Measurements from ENCODE around the gene FRMPD4.

FRMPD4 gene

DNA sequence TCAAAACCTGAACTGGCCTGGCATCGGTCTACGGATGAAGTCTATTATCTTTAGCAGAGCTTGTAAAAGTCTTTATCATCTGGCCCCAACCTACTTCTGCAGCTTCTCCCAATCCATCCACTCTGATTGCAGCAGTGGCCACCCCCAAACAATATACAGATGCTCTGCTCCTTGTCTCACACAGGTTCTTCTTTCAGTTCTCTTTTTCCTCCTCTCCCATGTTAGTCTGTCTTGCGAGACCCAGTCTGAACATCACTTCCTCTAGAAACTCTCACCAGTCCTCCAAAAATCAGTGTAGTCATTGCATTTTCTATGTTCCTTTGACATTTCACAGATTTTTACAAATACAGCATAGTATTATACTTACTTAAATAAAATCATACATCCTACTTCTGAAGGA lies 163.0 kb downstream of the FRMPD4 start:
- H3K4me3 ChIP-seq (ENCODE audit: low read length), result no peak overlapping the region
- no peak for TF ChIP-seq ZNF274 (IDR thresholded peaks at IDR 0.05; ENCODE audit: low read depth, low read length)

DNA sequence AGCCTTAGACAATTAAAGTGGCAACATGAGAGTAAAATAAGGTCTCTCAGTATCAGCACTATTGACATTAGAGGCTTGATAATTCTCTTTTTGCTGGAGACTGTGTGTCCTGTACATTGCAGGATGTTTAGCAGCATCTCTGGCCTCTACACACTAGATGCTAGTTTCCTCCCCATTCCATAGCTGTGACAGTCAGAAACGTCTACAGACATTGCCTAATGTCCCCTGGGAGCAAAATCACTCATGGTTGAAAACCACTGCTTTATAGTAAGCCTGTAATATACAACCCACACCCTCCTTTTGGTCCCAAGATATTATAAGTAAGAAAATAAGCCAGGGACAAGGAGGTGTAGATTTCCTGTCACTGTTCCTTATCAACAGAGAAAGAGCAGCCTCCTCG lies 166.0 kb downstream of the FRMPD4 start:
- no peak overlapping the region for H3K4me3 ChIP-seq (ENCODE audit: low read length)
- no peak for TF ChIP-seq ZNF274 (IDR thresholded peaks at IDR 0.05; ENCODE audit: low read depth, low read length)

DNA sequence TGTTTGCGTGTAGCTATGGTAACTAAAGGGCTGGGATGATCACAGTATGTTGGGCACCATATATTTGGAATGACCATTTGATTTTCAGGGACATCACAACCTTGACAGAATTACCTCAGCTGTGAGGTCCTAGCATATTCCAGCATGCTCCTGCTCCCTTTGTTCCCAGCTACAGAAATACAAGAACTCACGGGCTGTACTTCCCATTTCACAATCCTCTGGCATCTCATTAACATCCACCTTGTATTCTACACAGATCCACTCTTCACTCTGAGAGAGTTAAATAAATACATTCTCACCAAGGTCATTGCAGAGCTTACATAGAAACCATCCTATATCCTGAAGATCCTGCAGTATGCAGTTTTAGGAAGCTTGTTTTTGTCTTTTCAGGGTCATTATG lies 169.7 kb downstream of the FRMPD4 start:
- no peak for TF ChIP-seq ZNF274 (IDR thresholded peaks at IDR 0.05; ENCODE audit: low read depth, low read length)
- H3K4me3 ChIP-seq (ENCODE audit: low read length), result no peak overlapping the region

DNA sequence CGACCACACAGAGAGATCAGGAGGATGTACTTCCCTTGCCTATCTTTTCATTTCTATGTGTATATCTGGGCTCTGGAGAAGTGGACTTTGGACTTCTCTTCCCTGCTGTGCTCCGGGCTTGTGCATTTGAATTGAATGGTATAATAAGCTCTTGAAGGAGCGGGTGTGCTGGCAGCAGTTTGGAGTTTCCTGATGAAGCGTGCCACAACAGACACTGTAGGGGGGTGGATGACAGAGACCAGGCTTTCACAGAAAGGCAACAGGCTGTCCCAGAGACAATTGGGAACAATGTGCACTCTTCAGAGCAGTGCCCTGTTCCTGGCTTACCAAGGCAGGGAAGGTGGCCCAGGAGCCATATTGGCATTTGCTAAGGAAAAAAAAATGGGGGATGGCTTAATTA lies 170.1 kb downstream of the FRMPD4 start:
- TF ChIP-seq ZNF274 (IDR thresholded peaks at IDR 0.05; ENCODE audit: low read depth, low read length), result no peak
- no peak overlapping the region for H3K4me3 ChIP-seq (ENCODE audit: low read length)

DNA sequence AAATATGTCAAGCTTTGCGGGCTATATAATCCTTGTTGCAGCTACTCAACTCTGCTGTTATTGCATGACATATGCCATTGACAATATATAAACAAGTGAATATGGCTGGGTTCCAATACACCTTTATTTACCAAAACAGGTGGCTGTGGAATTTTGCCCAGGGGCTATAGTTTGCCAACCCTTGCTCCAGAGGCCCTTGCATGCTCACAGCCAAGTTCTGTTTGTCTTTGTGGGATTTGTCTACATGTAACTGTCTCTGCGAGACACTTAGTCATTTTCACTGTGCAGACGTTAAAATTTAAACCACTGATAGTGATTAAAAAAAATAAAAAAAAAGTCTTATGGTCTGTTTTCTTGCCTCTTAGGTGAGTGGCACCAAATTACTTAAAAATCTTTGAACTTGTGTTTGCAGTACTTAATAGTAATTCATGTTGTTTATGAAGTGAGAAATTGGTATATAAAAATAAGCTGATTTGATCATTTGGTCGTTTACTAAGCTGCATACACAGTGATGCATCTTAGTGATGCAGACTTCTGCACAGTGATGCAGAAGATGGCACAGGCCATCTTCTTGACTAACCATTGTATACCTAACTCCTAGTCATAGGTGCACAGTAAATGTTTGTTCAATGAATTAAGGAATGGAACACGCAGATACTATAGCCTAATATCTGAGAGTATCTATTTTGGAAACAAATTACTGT lies 170.9 kb downstream of the FRMPD4 start:
- no peak for TF ChIP-seq ZNF274 (IDR thresholded peaks at IDR 0.05; ENCODE audit: low read depth, low read length)
- H3K4me3 ChIP-seq (ENCODE audit: low read length), result no peak overlapping the region

DNA sequence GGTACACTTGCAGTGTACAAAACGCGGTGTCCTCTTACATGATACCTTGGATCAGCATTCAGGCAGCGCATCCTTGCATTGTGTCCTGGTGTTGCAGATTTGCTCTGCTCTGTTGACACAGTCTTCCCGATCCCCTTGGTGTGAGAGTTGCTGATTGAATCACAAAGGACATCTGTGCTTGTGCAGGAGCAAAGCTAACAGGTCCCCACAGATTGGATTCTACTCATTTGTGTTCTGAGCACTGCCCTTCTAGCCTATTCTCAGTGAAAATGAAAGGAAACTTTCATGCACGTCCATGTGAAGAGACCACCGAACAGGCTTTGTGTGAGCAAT lies 171.4 kb downstream of the FRMPD4 start:
- no peak for TF ChIP-seq ZNF274 (IDR thresholded peaks at IDR 0.05; ENCODE audit: low read depth, low read length)
- no peak overlapping the region for H3K4me3 ChIP-seq (ENCODE audit: low read length)

DNA sequence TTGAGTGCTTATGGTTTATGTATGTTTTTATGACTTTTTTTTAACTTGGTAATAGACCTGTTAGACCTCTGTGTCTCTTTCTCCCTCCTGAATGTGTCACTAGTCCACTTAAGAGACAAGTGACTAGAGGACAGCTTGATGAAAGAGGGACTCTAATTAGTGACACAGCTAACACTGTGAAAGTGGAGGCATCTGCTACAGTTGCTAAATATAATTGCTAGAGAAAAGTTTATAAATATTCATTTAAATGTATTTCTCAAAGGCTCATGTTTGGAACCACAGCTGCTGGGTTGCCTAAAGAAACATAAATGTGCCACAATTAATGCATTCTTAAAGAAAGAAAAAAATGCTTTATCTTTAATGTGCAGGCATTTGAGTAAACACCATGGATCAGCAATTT lies 176.4 kb downstream of the FRMPD4 start:
- no peak overlapping the region for H3K4me3 ChIP-seq (ENCODE audit: low read length)
- no peak for TF ChIP-seq ZNF274 (IDR thresholded peaks at IDR 0.05; ENCODE audit: low read depth, low read length)

DNA sequence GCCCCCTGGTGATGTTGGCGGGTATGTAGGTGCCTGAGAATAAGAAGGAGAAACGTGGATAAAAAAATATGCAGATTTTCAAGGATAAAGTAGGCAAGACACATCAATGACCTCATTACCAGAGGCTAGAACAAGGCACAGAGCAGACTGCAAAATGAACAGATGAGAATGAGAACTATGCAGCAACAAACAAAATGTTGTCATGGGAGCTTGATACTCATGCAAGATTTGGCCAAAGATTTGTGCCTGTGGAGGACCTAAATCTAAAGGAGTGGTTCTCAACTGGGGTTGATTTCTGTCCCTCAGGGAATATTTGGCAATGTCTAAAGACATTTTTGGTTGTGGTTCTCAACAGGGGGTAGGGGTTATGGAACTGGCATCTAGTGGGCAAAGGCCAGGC lies 177.3 kb downstream of the FRMPD4 start:
- no peak overlapping the region for H3K4me3 ChIP-seq (ENCODE audit: low read length)
- TF ChIP-seq ZNF274 (IDR thresholded peaks at IDR 0.05; ENCODE audit: low read depth, low read length), result no peak

DNA sequence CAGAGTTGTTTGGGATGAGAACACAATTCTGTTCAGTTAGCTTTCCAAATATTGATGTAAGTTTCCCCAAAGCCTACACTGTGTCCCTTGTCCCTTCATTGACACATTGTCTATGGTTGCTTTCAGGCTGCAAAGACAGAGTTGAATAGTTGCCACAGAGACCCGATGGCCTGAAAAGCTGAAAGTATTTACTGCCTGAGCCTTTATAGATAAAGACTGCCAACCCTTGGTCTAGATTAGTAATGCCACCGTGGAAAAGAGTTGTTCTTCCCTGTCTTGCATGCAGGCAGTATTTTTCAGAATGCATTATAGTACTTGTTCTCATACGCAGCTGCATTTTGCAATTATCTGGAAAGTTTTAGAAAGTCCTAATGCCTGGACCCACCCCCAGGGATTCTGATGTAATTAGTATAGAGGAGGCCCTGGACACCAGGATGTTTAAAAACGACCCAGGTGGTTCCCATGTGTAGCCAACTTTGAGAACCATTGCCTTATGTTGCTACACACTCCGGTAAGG lies 180.8 kb downstream of the FRMPD4 start:
- no peak for TF ChIP-seq ZNF274 (IDR thresholded peaks at IDR 0.05; ENCODE audit: low read depth, low read length)
- no peak overlapping the region for H3K4me3 ChIP-seq (ENCODE audit: low read length)

DNA sequence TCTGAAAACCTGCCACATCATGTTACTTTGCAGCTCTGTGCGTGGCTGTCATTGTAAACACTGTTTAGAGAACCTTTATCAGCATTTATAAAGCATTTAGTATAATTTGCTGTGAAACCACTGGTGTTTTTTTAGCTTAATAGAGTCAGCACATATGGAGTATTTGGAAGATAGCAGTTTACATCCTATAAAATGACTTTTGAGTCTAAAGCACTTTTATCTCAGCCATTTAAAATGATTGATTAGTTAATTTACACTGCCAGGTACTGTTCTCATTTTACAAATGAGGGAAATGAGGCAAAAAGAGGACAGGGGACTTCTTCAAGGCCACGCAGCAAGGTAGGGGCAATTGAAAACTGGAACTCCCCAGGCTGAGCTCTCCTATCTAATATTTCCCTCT lies 181.7 kb downstream of the FRMPD4 start:
- H3K4me3 ChIP-seq (ENCODE audit: low read length), result no peak overlapping the region
- no peak for TF ChIP-seq ZNF274 (IDR thresholded peaks at IDR 0.05; ENCODE audit: low read depth, low read length)

DNA sequence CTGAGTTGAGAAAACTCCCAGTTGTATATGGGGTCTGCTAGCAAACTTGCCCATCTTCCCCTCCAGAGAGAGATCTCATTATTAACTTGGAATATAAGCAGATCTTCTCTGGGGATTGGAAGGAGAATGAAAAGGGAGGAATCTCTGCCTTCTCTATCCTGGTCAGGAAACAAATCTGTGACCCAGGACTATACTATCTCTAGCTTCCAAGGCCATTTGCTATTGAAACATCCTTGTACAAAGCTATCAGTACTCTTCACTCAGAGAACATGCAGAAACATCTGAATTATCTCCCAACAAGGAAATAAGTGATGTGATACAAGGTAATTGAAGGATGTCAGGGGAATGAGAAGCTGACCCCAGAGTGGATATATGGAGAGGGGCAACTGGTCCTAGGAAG lies 183.8 kb downstream of the FRMPD4 start:
- TF ChIP-seq ZNF274 (IDR thresholded peaks at IDR 0.05; ENCODE audit: low read depth, low read length), result no peak
- no peak overlapping the region for H3K4me3 ChIP-seq (ENCODE audit: low read length)

DNA sequence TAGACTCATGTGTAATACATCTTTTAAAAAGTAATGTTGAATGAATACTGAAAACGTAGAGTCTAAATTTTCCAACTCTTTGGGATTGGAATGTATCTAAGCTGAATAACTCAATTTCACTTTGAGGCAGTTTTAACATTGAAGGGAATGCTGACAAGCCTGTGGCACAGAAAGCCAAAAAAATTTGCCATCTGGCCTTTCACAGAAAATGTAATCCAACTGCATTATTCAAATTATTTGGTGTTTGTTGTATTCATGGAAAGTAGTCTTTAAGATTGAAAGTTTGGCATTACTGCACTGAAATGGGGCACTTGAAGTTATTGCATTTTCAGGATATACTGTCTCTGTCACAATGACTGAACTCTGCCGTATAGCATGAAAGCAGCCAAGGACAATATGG lies 186.9 kb downstream of the FRMPD4 start:
- no peak for TF ChIP-seq ZNF274 (IDR thresholded peaks at IDR 0.05; ENCODE audit: low read depth, low read length)
- no peak overlapping the region for H3K4me3 ChIP-seq (ENCODE audit: low read length)

DNA sequence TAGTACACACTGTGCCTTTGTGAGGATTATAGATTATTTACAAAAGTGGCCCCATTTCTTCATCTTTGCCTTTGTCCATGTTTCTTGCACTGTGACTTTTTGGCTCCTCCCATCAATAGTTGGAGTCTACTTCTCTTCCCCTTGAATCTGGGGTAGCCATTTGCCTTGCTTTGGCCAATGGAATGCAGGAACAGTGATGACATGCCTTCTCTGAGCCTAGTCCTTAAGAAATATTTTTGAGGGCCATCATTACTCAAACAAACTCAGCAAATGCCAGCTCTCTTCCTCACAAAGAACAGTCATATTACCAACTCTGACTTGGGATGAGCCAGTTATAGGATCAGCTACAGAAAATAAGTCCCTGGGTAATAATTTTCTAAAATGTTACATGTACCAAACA lies 189.6 kb downstream of the FRMPD4 start:
- no peak for TF ChIP-seq ZNF274 (IDR thresholded peaks at IDR 0.05; ENCODE audit: low read depth, low read length)
- no peak overlapping the region for H3K4me3 ChIP-seq (ENCODE audit: low read length)

DNA sequence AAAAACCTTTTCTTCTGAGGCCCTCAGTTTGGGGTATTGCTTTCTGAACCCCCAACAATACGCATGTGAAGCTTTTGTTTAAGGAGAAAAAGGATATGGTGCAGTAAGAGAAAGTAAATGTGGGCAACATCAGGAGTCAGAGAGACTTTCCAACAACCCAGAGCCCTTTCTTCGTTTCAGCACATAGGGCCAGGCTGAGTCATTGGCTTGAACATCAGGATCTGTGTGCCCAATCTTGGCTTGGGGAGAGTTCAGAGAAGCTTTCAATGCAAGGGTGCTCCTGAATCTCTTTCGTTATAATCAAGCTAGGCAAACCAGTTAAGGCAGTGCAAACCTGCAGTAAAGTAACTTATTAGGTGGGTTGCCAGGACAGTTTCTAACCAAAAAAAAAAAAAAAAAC lies 191.2 kb downstream of the FRMPD4 start:
- H3K4me3 ChIP-seq (ENCODE audit: low read length), result no peak overlapping the region
- no peak for TF ChIP-seq ZNF274 (IDR thresholded peaks at IDR 0.05; ENCODE audit: low read depth, low read length)

DNA sequence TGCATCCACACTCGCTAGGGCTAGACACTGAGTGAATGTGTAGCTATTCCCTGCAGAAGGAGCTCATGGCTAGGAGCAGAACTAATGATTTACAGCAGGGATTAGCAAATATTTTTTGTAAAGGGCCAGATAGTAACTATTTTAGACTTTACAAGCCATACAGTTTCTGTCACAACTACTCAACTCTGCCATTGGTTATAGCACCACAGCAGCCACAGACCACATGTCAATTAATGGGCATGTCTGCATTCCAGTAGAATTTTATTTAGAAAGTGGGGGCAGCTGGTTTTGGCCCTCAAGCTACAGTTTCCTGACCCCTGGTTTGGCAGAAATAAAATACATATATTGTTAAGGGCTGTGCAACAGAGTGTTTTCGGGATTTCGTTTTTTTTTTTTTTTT lies 192.6 kb downstream of the FRMPD4 start:
- no peak for TF ChIP-seq ZNF274 (IDR thresholded peaks at IDR 0.05; ENCODE audit: low read depth, low read length)
- no peak overlapping the region for H3K4me3 ChIP-seq (ENCODE audit: low read length)

DNA sequence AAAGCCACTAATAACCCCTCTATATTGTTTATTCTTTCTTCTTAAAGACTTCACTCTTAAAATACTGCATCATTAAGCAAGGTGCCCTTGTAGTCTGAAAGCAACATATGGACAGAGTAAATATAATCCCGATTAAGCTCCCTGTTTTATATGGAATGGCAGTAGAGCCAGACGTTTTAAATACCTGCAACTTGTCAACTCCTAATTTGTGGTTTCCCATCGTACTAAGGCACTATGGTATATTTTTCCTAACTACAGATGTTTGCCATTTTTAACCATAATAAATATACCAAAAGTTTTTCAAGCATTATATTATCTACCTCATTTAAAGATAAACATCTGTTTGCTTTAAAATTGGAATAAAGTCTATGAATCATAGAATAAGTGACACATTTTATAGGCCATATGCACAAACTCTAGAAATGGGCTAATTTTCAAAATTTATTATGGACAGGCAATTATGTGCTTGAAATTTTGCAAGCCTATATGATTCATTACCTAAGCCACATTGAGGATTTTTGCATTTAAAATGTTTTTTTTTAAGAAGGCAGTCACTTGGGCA lies 194.6 kb downstream of the FRMPD4 start:
- TF ChIP-seq ZNF274 (IDR thresholded peaks at IDR 0.05; ENCODE audit: low read depth, low read length), result no peak
- no peak overlapping the region for H3K4me3 ChIP-seq (ENCODE audit: low read length)

Measured in GM08714 (cell line).